CD14-positive monocyte (primary cell): ENCODE measurements around the gene RAB3IP. TPM values are rescaled to one million over a fixed set of nuclear protein-coding genes. Genes with fewer than 3 reads are reported as not detected.

Experiments
- DNase-seq, 3 donors: peaks; one replicate each; pipeline ENCODE4 v3.0.0-alpha.2; 2011 to 2022
- H2AFZ ChIP-seq: 2 replicates; pipeline ENCODE4 v1.6.0; 2012; ENCODE audit warnings: mild to moderate bottlenecking, low read depth, low read length, inconsistent platforms; ENCODE audit not compliant: insufficient read depth, poor library complexity, severe bottlenecking
- H3K27ac ChIP-seq, 2 donors: 1 replicate in 1 of 2; 2 replicates in 1 of 2; pipeline ENCODE4 v1.5.1; 2012 to 2013; ENCODE audit warnings: low read length in 2 of 2, control low read depth in 1 of 2, inconsistent platforms in 1 of 2, low read depth in 1 of 2, mild to moderate bottlenecking in 1 of 2
- H3K27me3 ChIP-seq, 2 donors: one replicate each; pipeline versions ENCODE4 v1.6.0 to v1.6.1; 2011 to 2013; ENCODE audit warnings: low read length in 2 of 2; ENCODE audit not compliant: control insufficient read depth in 2 of 2, insufficient read depth in 2 of 2
- H3K36me3 ChIP-seq, 2 donors: replicated peaks in 1 of 2; 1 replicate in 1 of 2; 2 replicates in 1 of 2; pipeline versions ENCODE4 v1.5.1 to v1.6.1; 2012 to 2013; ENCODE audit warnings: low read length in 2 of 2, control low read depth in 1 of 2, inconsistent platforms in 1 of 2, mild to moderate bottlenecking in 1 of 2; ENCODE audit not compliant: insufficient read depth in 2 of 2, control insufficient read depth in 1 of 2
- H3K4me1 ChIP-seq, 2 donors: 1 replicate in 1 of 2; 2 replicates in 1 of 2; pipeline versions ENCODE4 v1.5.1 to v1.6.1; 2012 to 2013; ENCODE audit warnings: low read length in 2 of 2, control low read depth in 1 of 2, inconsistent platforms in 1 of 2, mild to moderate bottlenecking in 1 of 2, moderate library complexity in 1 of 2; ENCODE audit not compliant: insufficient read depth in 2 of 2, control insufficient read depth in 1 of 2
- H3K4me2 ChIP-seq: replicated peaks from 2 replicates; pipeline ENCODE3; 2012; ENCODE audit warnings: low read length, moderate library complexity, mild to moderate bottlenecking; ENCODE audit not compliant: poor library complexity, severe bottlenecking; ENCODE audit errors: extremely low read depth
- H3K4me3 ChIP-seq, 3 experiments: fragments of 200-600 bp in 1 of 3; sonication (generic) in 1 of 3; replicated peaks in 1 of 3; 1 replicate in 2 of 3; 2 replicates in 1 of 3; pipeline ENCODE4 v1.5.1; 2011 to 2013; ENCODE audit warnings: low read length in 3 of 3, mild to moderate bottlenecking in 3 of 3, control low read depth in 2 of 3, low read depth in 2 of 3, inconsistent platforms in 1 of 3, moderate library complexity in 1 of 3
- H3K79me2 ChIP-seq: 2 replicates; pipeline ENCODE4 v1.6.0; 2012; ENCODE audit warnings: mild to moderate bottlenecking, control low read depth, inconsistent platforms, low read length, moderate library complexity; ENCODE audit not compliant: insufficient read depth
- H3K9ac ChIP-seq: 2 replicates; pipeline ENCODE4 v1.6.0; 2017; ENCODE audit warnings: low read length, mild to moderate bottlenecking; ENCODE audit not compliant: insufficient read depth, poor library complexity, severe bottlenecking
- H3K9me3 ChIP-seq, 2 donors: replicated peaks in 1 of 2; 1 replicate in 1 of 2; 2 replicates in 1 of 2; pipeline versions ENCODE4 v1.5.1 to v1.6.1; 2012 to 2013; ENCODE audit warnings: low read length in 2 of 2, control low read depth in 1 of 2; ENCODE audit not compliant: control insufficient read depth in 1 of 2, insufficient read depth in 1 of 2
- H4K20me1 ChIP-seq: 2 replicates; pipeline ENCODE4 v1.6.0; 2012; ENCODE audit warnings: mild to moderate bottlenecking, low read length, control low read depth, moderate library complexity; ENCODE audit not compliant: insufficient read depth
- H3K27ac Mint-ChIP-seq, 7 donors: one replicate each; pipeline ENCODE4 v1.8.0; 2020; ENCODE audit warnings: mild to moderate bottlenecking in 7 of 7, mixed read lengths in 7 of 7, moderate library complexity in 6 of 7, inconsistent platforms in 2 of 7
- H3K27me3 Mint-ChIP-seq, 3 donors: one replicate each; pipeline ENCODE4 v1.8.0; 2021 to 2022; ENCODE audit warnings: low read depth in 3 of 3, mild to moderate bottlenecking in 3 of 3, mixed read lengths in 3 of 3, moderate library complexity in 3 of 3, inconsistent platforms in 1 of 3
- H3K36me3 Mint-ChIP-seq, 2 donors: one replicate each; pipeline ENCODE4 v1.8.0; 2020; ENCODE audit warnings: mixed read lengths in 2 of 2, inconsistent platforms in 1 of 2, mild to moderate bottlenecking in 1 of 2
- H3K4me1 Mint-ChIP-seq: one replicate; pipeline ENCODE4 v1.8.0; 2020; ENCODE audit warnings: mild to moderate bottlenecking, mixed read lengths
- H3K4me3 Mint-ChIP-seq, 2 donors: one replicate each; pipeline ENCODE4 v1.8.0; 2020; ENCODE audit warnings: mild to moderate bottlenecking in 2 of 2, mixed read lengths in 2 of 2, moderate library complexity in 1 of 2
- H3K9me3 Mint-ChIP-seq, 7 donors: one replicate each; pipeline ENCODE4 v1.8.0; 2020 to 2022; ENCODE audit warnings: mixed read lengths in 7 of 7, mild to moderate bottlenecking in 6 of 7, moderate library complexity in 6 of 7, inconsistent platforms in 2 of 7
- CTCF ChIP-seq: fragments of 200-600 bp; IDR thresholded peaks from one replicate; pipeline ENCODE4 v1.8.0; 2022; ENCODE audit warnings: antibody characterized with exemption, mild to moderate bottlenecking
- WGBS: methylation state at CpG from one replicate; pipeline ENCODE4 v1.1.5; 2013; ENCODE audit warnings: missing lambda C conversion rate; ENCODE audit not compliant: insufficient coverage; 5-methylcytosine and 5-hydroxymethylcytosine counted together
- intact Hi-C, 2 donors: fragments of 100-400 bp; cut with micrococcal nuclease; formaldehyde crosslinking; loops; one replicate each; pipeline versions ENCODE4 v1.15.0 to v1.15.1; 2023
- polyA plus RNA-seq, 3 donors: library from polyadenylated mRNA; depleted of rRNA in 1 of 3; unstranded in 2 of 3; stranded (reverse) in 1 of 3; fragments of 300-500 nt in 2 of 3; fragments of >200 nt in 1 of 3; fragmentation: Illumina TruSeq in 2 of 3; gene quantifications; 1 replicate in 2 of 3; 2 replicates in 1 of 3; pipeline ENCODE4 v1.2.3, GENCODE V29; 2012 to 2021

Gene RAB3IP
- polyA plus RNA-seq, 3 donors, result 8.2 to 14.8 (median 9.4) TPM

GRCh38 chr12:69833696-69834095 is 95.0 kb downstream of the RAB3IP start:
- H3K27ac ChIP-seq, result no peak overlapping the region

GRCh38 chr12:69834147-69834546 is 95.5 kb downstream of the RAB3IP start:
- no peaks in the 10 kb centered on the region for H3K4me1 ChIP-seq
- H3K27ac ChIP-seq, result no peak overlapping the region
- H4K20me1 ChIP-seq, result no peaks in the 10 kb centered on the region
- H3K27ac Mint-ChIP-seq, result no peak overlapping the region
- no peak overlapping the region for H3K4me3 ChIP-seq
- H3K36me3 ChIP-seq, result no peaks in the 10 kb centered on the region
- peaks cover 0 to 1% (median 0%) of the 10 kb centered on the region in 7 donors for H3K9me3 Mint-ChIP-seq
- DNase-seq, result no peak
- H3K79me2 ChIP-seq, result no peaks in the 10 kb centered on the region
- no peaks in the 10 kb centered on the region for H3K4me1 Mint-ChIP-seq
- peaks cover 0 to 9% (median 8%) of the 10 kb centered on the region in 3 donors for H3K27me3 Mint-ChIP-seq
- no peak overlapping the region for H3K4me3 Mint-ChIP-seq
- no peak for TF ChIP-seq CTCF
- no peaks in the 10 kb centered on the region for H3K9me3 ChIP-seq
- H3K4me2 ChIP-seq, result no peak overlapping the region
- intact Hi-C loops, result no loop called here
- H3K9ac ChIP-seq, result no peak overlapping the region
- no peaks in the 10 kb centered on the region for H3K27me3 ChIP-seq
- H3K36me3 Mint-ChIP-seq, result no peaks in the 10 kb centered on the region
- no peak overlapping the region for H2AFZ ChIP-seq
- no CpG with 5 or more reads among the region's 2 CpGs for WGBS

More at GRCh38 chr12:69833696-69834095, 95.0 kb downstream of the RAB3IP start:
- H3K27me3 Mint-ChIP-seq, result peaks cover 0 to 11% (median 8%) of the 10 kb centered on the region in 3 donors
- peaks cover 0 to 1% (median 0%) of the 10 kb centered on the region in 7 donors for H3K9me3 Mint-ChIP-seq
- no peaks in the 10 kb centered on the region for H3K4me1 ChIP-seq
- no peak for DNase-seq
- WGBS, result no CpG with 5 or more reads among the region's 2 CpGs
- H3K79me2 ChIP-seq, result no peaks in the 10 kb centered on the region
- intact Hi-C loops, result no loop called here
- no peak overlapping the region for H3K27ac Mint-ChIP-seq
- H3K4me3 ChIP-seq, result no peak overlapping the region
- no peaks in the 10 kb centered on the region for H3K4me1 Mint-ChIP-seq
- no peak overlapping the region for H3K4me3 Mint-ChIP-seq
- no peaks in the 10 kb centered on the region for H3K9me3 ChIP-seq
- no peaks in the 10 kb centered on the region for H3K36me3 ChIP-seq
- H3K9ac ChIP-seq, result no peak overlapping the region
- H3K36me3 Mint-ChIP-seq, result no peaks in the 10 kb centered on the region
- H3K4me2 ChIP-seq, result no peak overlapping the region
- TF ChIP-seq CTCF, result no peak
- H2AFZ ChIP-seq, result no peak overlapping the region
- H4K20me1 ChIP-seq, result no peaks in the 10 kb centered on the region
- H3K27me3 ChIP-seq, result no peaks in the 10 kb centered on the region
